Measurements from ENCODE around the gene C16orf96. TPM values are rescaled to one million over a fixed set of nuclear protein-coding genes. Genes with fewer than 3 reads are reported as not detected.
"Not testable (repeated sequence)": the region's sequence is repeated elsewhere in the genome, so short reads cannot be mapped to it uniquely, and the experiment has no call there.

Gene C16orf96
- total and polyA plus RNA-seq, 7 experiments from 2014 or later: 0.17 to 0.70 (median 0.64) TPM; not detected in 2

GRCh38 chr16:4573926-4574325 lies 17.8 kb downstream of the C16orf96 start:
- POLR2A ChIA-PET; H3K27me3 Mint-ChIP-seq; H3K27ac ChIP-seq (ENCODE audit: low read depth, low read length); H3K9me3 ChIP-seq (ENCODE audit: control insufficient read depth in 2 of 3, low read length in 3 of 3); H3K4me1 ChIP-seq (ENCODE audit: control insufficient read depth in 2 of 2, insufficient read depth in 2 of 2, low read length in 2 of 2); CTCF ChIA-PET; H3K27me3 ChIP-seq (ENCODE audit: control insufficient read depth in 2 of 2, insufficient read depth in 2 of 2, low read length in 2 of 2); H3K9me3 Mint-ChIP-seq; H3K36me3 Mint-ChIP-seq; H3K36me3 ChIP-seq (ENCODE audit: control insufficient read depth in 2 of 3, insufficient read depth in 3 of 3, low read length in 3 of 3); ATAC-seq; intact Hi-C loops (cut with micrococcal nuclease); DNase-seq; H3K4me1 Mint-ChIP-seq; H3K4me3 Mint-ChIP-seq; H3K4me3 ChIP-seq (ENCODE audit: low read length); H3K27ac Mint-ChIP-seq: not testable (repeated sequence)

GRCh38 chr16:4574919-4575705 lies 19.0 kb downstream of the C16orf96 start:
- no peaks in the 10 kb centered on the region for H3K9me3 Mint-ChIP-seq
- H3K27ac Mint-ChIP-seq: no peak overlapping the region
- no peaks in the 10 kb centered on the region for H3K27me3 ChIP-seq (ENCODE audit: control insufficient read depth in 2 of 2, insufficient read depth in 2 of 2, low read length in 2 of 2)
- H3K9me3 ChIP-seq (ENCODE audit: control insufficient read depth in 2 of 3, low read length in 3 of 3): no peaks in the 10 kb centered on the region
- H3K27ac ChIP-seq (ENCODE audit: low read depth, low read length): no peak overlapping the region
- H3K4me1 ChIP-seq (ENCODE audit: control insufficient read depth in 2 of 2, insufficient read depth in 2 of 2, low read length in 2 of 2): no peaks in the 10 kb centered on the region
- no peaks in the 10 kb centered on the region for H3K36me3 Mint-ChIP-seq
- ATAC-seq (no peak), DNase-seq (no peak)
- H3K4me3 Mint-ChIP-seq: no peak overlapping the region
- intact Hi-C loops (cut with micrococcal nuclease): no loop called here
- H3K4me3 ChIP-seq (ENCODE audit: low read length): no peak overlapping the region
- ChIA-PET POLR2A (no interaction called here), CTCF (no interaction called here)
- peaks cover 0 to 3% (median 0%) of the 10 kb centered on the region in 7 donors for H3K4me1 Mint-ChIP-seq
- no peaks in the 10 kb centered on the region for H3K36me3 ChIP-seq (ENCODE audit: control insufficient read depth in 2 of 3, insufficient read depth in 3 of 3, low read length in 3 of 3)
- H3K27me3 Mint-ChIP-seq: no peaks in the 10 kb centered on the region

- H3K4me3 ChIP-seq (ENCODE audit: low read length): no peak overlapping the region
- H3K4me1 ChIP-seq (ENCODE audit: control insufficient read depth in 2 of 2, insufficient read depth in 2 of 2, low read length in 2 of 2): no peaks in the 10 kb centered on the region
- DNase-seq (no peak), ATAC-seq (no peak)
- no peaks in the 10 kb centered on the region for H3K9me3 ChIP-seq (ENCODE audit: control insufficient read depth in 2 of 3, low read length in 3 of 3)
- H3K4me1 Mint-ChIP-seq: peaks cover 0 to 3% (median 0%) of the 10 kb centered on the region in 7 donors
- H3K27ac Mint-ChIP-seq: no peak overlapping the region
- no peaks in the 10 kb centered on the region for H3K36me3 Mint-ChIP-seq
- ChIA-PET POLR2A (no interaction called here), CTCF (interaction anchor here (0.6 kb wide), 1 partner anchor 137 kb away, joined by 8 read pairs; no protein-coding TSS in a partner anchor)
- no peaks in the 10 kb centered on the region for H3K36me3 ChIP-seq (ENCODE audit: control insufficient read depth in 2 of 3, insufficient read depth in 3 of 3, low read length in 3 of 3)
- H3K9me3 Mint-ChIP-seq: no peaks in the 10 kb centered on the region
- H3K4me3 Mint-ChIP-seq: no peak overlapping the region
- H3K27me3 Mint-ChIP-seq: no peaks in the 10 kb centered on the region
- H3K27me3 ChIP-seq (ENCODE audit: control insufficient read depth in 2 of 2, insufficient read depth in 2 of 2, low read length in 2 of 2): no peaks in the 10 kb centered on the region
- H3K27ac ChIP-seq (ENCODE audit: low read depth, low read length): no peak overlapping the region
- intact Hi-C loops (cut with micrococcal nuclease): no loop called here
Observed at GRCh38 chr16:4576008-4576407, 19.9 kb downstream of the C16orf96 start.

- Mint-ChIP-seq H3K27ac (no peak overlapping the region), H3K27me3 (no peaks in the 10 kb centered on the region)
- CTCF ChIA-PET: interaction anchor here (0.6 kb wide), 1 partner anchor 685 kb away, joined by 3 read pairs; no protein-coding TSS in a partner anchor
Observed at GRCh38 chr16:4578961-4579530, 22.9 kb downstream of the C16orf96 start.

GRCh38 chr16:4580250-4580649 lies 24.1 kb downstream of the C16orf96 start:
- DNase-seq (no peak), ATAC-seq (no peak)
- no peaks in the 10 kb centered on the region for H3K4me1 ChIP-seq (ENCODE audit: control insufficient read depth in 2 of 2, insufficient read depth in 2 of 2, low read length in 2 of 2)
- H3K27ac Mint-ChIP-seq: no peak overlapping the region
- H3K27ac ChIP-seq (ENCODE audit: low read depth, low read length): no peak overlapping the region
- H3K4me3 ChIP-seq (ENCODE audit: low read length): no peak overlapping the region
- no peak overlapping the region for H3K4me3 Mint-ChIP-seq
- intact Hi-C loops (cut with micrococcal nuclease): no loop called here
- no peaks in the 10 kb centered on the region for H3K9me3 ChIP-seq (ENCODE audit: control insufficient read depth in 2 of 3, low read length in 3 of 3)
- no peaks in the 10 kb centered on the region for H3K36me3 Mint-ChIP-seq
- H3K27me3 ChIP-seq (ENCODE audit: control insufficient read depth in 2 of 2, insufficient read depth in 2 of 2, low read length in 2 of 2): no peaks in the 10 kb centered on the region
- POLR2A ChIA-PET: no interaction called here
- no peaks in the 10 kb centered on the region for H3K9me3 Mint-ChIP-seq
- H3K4me1 Mint-ChIP-seq: no peaks in the 10 kb centered on the region
- no peaks in the 10 kb centered on the region for H3K27me3 Mint-ChIP-seq
- no peaks in the 10 kb centered on the region for H3K36me3 ChIP-seq (ENCODE audit: control insufficient read depth in 2 of 3, insufficient read depth in 3 of 3, low read length in 3 of 3)
- CTCF ChIA-PET: interaction anchor here (0.7 kb wide), 1 partner anchor 477 kb away, joined by 3 read pairs; no protein-coding TSS in a partner anchor

More at GRCh38 chr16:4578961-4579530, 22.9 kb downstream of the C16orf96 start:
- Histone ChIP-seq H3K27me3 (ENCODE audit: control insufficient read depth in 2 of 2, insufficient read depth in 2 of 2, low read length in 2 of 2) (no peaks in the 10 kb centered on the region), H3K36me3 (ENCODE audit: control insufficient read depth in 2 of 3, insufficient read depth in 3 of 3, low read length in 3 of 3) (no peaks in the 10 kb centered on the region), H3K4me1 (ENCODE audit: control insufficient read depth in 2 of 2, insufficient read depth in 2 of 2, low read length in 2 of 2) (no peaks in the 10 kb centered on the region), H3K27ac (ENCODE audit: low read depth, low read length) (no peak overlapping the region), H3K4me3 (ENCODE audit: low read length) (no peak overlapping the region), H3K9me3 (ENCODE audit: control insufficient read depth in 2 of 3, low read length in 3 of 3) (no peaks in the 10 kb centered on the region)
- H3K4me1 Mint-ChIP-seq: peaks cover 0 to 3% (median 0%) of the 10 kb centered on the region in 7 donors
- H3K9me3 Mint-ChIP-seq: no peaks in the 10 kb centered on the region
- no peak overlapping the region for H3K4me3 Mint-ChIP-seq
- no peak for DNase-seq
- no peaks in the 10 kb centered on the region for H3K36me3 Mint-ChIP-seq
- POLR2A ChIA-PET: no interaction called here
- no peak for ATAC-seq
- intact Hi-C loops (cut with micrococcal nuclease): no loop called here

GRCh38 chr16:4583906-4584305 lies 27.8 kb downstream of the C16orf96 start:
- Histone ChIP-seq H3K4me3 (ENCODE audit: low read length) (no peak overlapping the region), H3K9me3 (ENCODE audit: control insufficient read depth in 2 of 3, low read length in 3 of 3) (peaks cover 0 to 6% (median 0%) of the 10 kb centered on the region in 3 experiments), H3K27me3 (ENCODE audit: control insufficient read depth in 2 of 2, insufficient read depth in 2 of 2, low read length in 2 of 2) (no peaks in the 10 kb centered on the region), H3K36me3 (ENCODE audit: control insufficient read depth in 2 of 3, insufficient read depth in 3 of 3, low read length in 3 of 3) (no peaks in the 10 kb centered on the region), H3K4me1 (ENCODE audit: control insufficient read depth in 2 of 2, insufficient read depth in 2 of 2, low read length in 2 of 2) (no peaks in the 10 kb centered on the region), H3K27ac (ENCODE audit: low read depth, low read length) (no peak overlapping the region)
- Mint-ChIP-seq H3K9me3 (peaks cover 0 to 2% (median 0%) of the 10 kb centered on the region in 11 donors), H3K4me1 (peaks cover 0 to 4% (median 0%) of the 10 kb centered on the region in 7 donors), H3K4me3 (no peak overlapping the region), H3K27me3 (peaks cover 0 to 27% (median 5%) of the 10 kb centered on the region in 5 donors), H3K36me3 (peaks cover 0 to 5% (median 0%) of the 10 kb centered on the region in 5 donors), H3K27ac (no peak overlapping the region)
- ChIA-PET POLR2A (interaction anchor here (0.6 kb wide), 1 partner anchor 960 kb away, joined by 4 read pairs; no protein-coding TSS in a partner anchor), CTCF (no interaction called here)
- intact Hi-C loops (cut with micrococcal nuclease): no loop called here
- ATAC-seq (no peak), DNase-seq (no peak)
